Measurements from ENCODE around the gene ADAMTS12.

Gene ADAMTS12

GRCh38 chr5:33692980-33693379 is 198.8 kb downstream of the ADAMTS12 start:
- H2AFZ ChIP-seq (ENCODE audit: low read depth, low read length) = no peak overlapping the region
- no peak overlapping the region for H2BK5ac ChIP-seq (ENCODE audit: low read depth, low read length, poor library complexity, severe bottlenecking)
- no peak overlapping the region for H2BK12ac ChIP-seq (ENCODE audit: low read length in 2 of 2)
- no peak overlapping the region for H4K8ac ChIP-seq (ENCODE audit: low read length)
- 92% methylated on average over 1 of the region's 2 CpGs for WGBS
- peaks cover 0 to 4% of the 10 kb centered on the region in 2 experiments for H3K36me3 ChIP-seq (ENCODE audit: control insufficient read depth in 1 of 2, insufficient read depth in 2 of 2, low read depth in 1 of 2, low read length in 2 of 2)
- no peak overlapping the region for H3K14ac ChIP-seq (ENCODE audit: low read length in 2 of 2)
- H3K9ac ChIP-seq (ENCODE audit: low read length) = no peak overlapping the region
- H3K18ac ChIP-seq (ENCODE audit: low read depth in 1 of 2, low read length in 2 of 2) = no peak overlapping the region
- no peak overlapping the region for H2BK15ac ChIP-seq (ENCODE audit: low read depth, poor library complexity, severe bottlenecking)
- peaks cover 6% of the 10 kb centered on the region for H3K4me1 ChIP-seq (ENCODE audit: control insufficient read depth, insufficient read depth, low read depth, low read length)
- H3K27me3 ChIP-seq (ENCODE audit: control insufficient read depth in 1 of 2, insufficient read depth in 1 of 2, low read length in 2 of 2) = no peaks in the 10 kb centered on the region
- no peak overlapping the region for H2BK120ac ChIP-seq (ENCODE audit: low read depth, low read length)
- H2AK5ac ChIP-seq (ENCODE audit: low read length, severe bottlenecking) = no peak overlapping the region
- no peak overlapping the region for H3K27ac ChIP-seq (ENCODE audit: low read length, poor library complexity, severe bottlenecking)
- H3K4me3 ChIP-seq (ENCODE audit: insufficient read depth in 1 of 2, low read depth in 1 of 2, low read length in 2 of 2) = peak overlapping the region in 1 of 2 experiments; percentile 6
- no peak overlapping the region for H3K4ac ChIP-seq (ENCODE audit: low read depth in 1 of 2, low read length in 2 of 2)
- no peak overlapping the region for H4K91ac ChIP-seq (ENCODE audit: low read length)
- peaks cover 17% of the 10 kb centered on the region for H3K79me1 ChIP-seq (replicated peaks; ENCODE audit: low read length, poor library complexity, severe bottlenecking)
- H3K9me3 ChIP-seq (ENCODE audit: control insufficient read depth, low read length) = peaks cover 24% of the 10 kb centered on the region
- no peak overlapping the region for H3K23ac ChIP-seq (ENCODE audit: low read length in 2 of 2)
- no peak overlapping the region for H3K4me2 ChIP-seq (ENCODE audit: low read length, poor library complexity, severe bottlenecking)
- no peak for DNase-seq

GRCh38 chr5:33691856-33692255 is 199.9 kb downstream of the ADAMTS12 start:
- Histone ChIP-seq H3K18ac (ENCODE audit: low read depth in 1 of 2, low read length in 2 of 2) (no peak overlapping the region), H3K4me2 (ENCODE audit: low read length, poor library complexity, severe bottlenecking) (no peak overlapping the region), H3K4me3 (ENCODE audit: insufficient read depth in 1 of 2, low read depth in 1 of 2, low read length in 2 of 2) (peak overlapping the region in 1 of 2 experiments; percentile 25), H2BK5ac (ENCODE audit: low read depth, low read length, poor library complexity, severe bottlenecking) (no peak overlapping the region), H3K79me1 (replicated peaks; ENCODE audit: low read length, poor library complexity, severe bottlenecking) (peaks cover 15% of the 10 kb centered on the region), H3K27ac (ENCODE audit: low read length, poor library complexity, severe bottlenecking) (no peak overlapping the region), H3K27me3 (ENCODE audit: control insufficient read depth in 1 of 2, insufficient read depth in 1 of 2, low read length in 2 of 2) (no peaks in the 10 kb centered on the region), H3K36me3 (ENCODE audit: control insufficient read depth in 1 of 2, insufficient read depth in 2 of 2, low read depth in 1 of 2, low read length in 2 of 2) (peaks cover 0 to 4% of the 10 kb centered on the region in 2 experiments), H2AK5ac (ENCODE audit: low read length, severe bottlenecking) (no peak overlapping the region), H3K14ac (ENCODE audit: low read length in 2 of 2) (no peak overlapping the region), H3K4me1 (ENCODE audit: control insufficient read depth, insufficient read depth, low read depth, low read length) (peaks cover 6% of the 10 kb centered on the region), H3K4ac (ENCODE audit: low read depth in 1 of 2, low read length in 2 of 2) (no peak overlapping the region), H3K9ac (ENCODE audit: low read length) (peak overlapping the region; percentile 83), H3K9me3 (ENCODE audit: control insufficient read depth, low read length) (peaks cover 24% of the 10 kb centered on the region), H2BK15ac (ENCODE audit: low read depth, poor library complexity, severe bottlenecking) (no peak overlapping the region), H2BK120ac (ENCODE audit: low read depth, low read length) (no peak overlapping the region), H2AFZ (ENCODE audit: low read depth, low read length) (no peak overlapping the region), H4K91ac (ENCODE audit: low read length) (no peak overlapping the region), H2BK12ac (ENCODE audit: low read length in 2 of 2) (no peak overlapping the region), H4K8ac (ENCODE audit: low read length) (no peak overlapping the region), H3K23ac (ENCODE audit: low read length in 2 of 2) (no peak overlapping the region)
- DNase-seq = no peak

- H3K9ac ChIP-seq (ENCODE audit: low read length) = peak overlapping the region; percentile 83
- H3K4me3 ChIP-seq (ENCODE audit: insufficient read depth in 1 of 2, low read depth in 1 of 2, low read length in 2 of 2) = no peak overlapping the region
- peak overlapping the region; percentile 5 for H4K8ac ChIP-seq (ENCODE audit: low read length)
- H2BK15ac ChIP-seq (ENCODE audit: low read depth, poor library complexity, severe bottlenecking) = no peak overlapping the region
- no peak overlapping the region for H2BK120ac ChIP-seq (ENCODE audit: low read depth, low read length)
- H2BK12ac ChIP-seq (ENCODE audit: low read length in 2 of 2) = no peak overlapping the region
- no peak overlapping the region for H3K18ac ChIP-seq (ENCODE audit: low read depth in 1 of 2, low read length in 2 of 2)
- H3K79me1 ChIP-seq (replicated peaks; ENCODE audit: low read length, poor library complexity, severe bottlenecking) = peaks cover 19% of the 10 kb centered on the region
- WGBS = 67% methylated on average over 7 of the region's 9 CpGs
- H2BK5ac ChIP-seq (ENCODE audit: low read depth, low read length, poor library complexity, severe bottlenecking) = no peak overlapping the region
- peaks cover 0 to 4% of the 10 kb centered on the region in 2 experiments for H3K36me3 ChIP-seq (ENCODE audit: control insufficient read depth in 1 of 2, insufficient read depth in 2 of 2, low read depth in 1 of 2, low read length in 2 of 2)
- H3K4me1 ChIP-seq (ENCODE audit: control insufficient read depth, insufficient read depth, low read depth, low read length) = peaks cover 7% of the 10 kb centered on the region
- no peak overlapping the region for H3K14ac ChIP-seq (ENCODE audit: low read length in 2 of 2)
- no peak overlapping the region for H2AFZ ChIP-seq (ENCODE audit: low read depth, low read length)
- no peak overlapping the region for H2AK5ac ChIP-seq (ENCODE audit: low read length, severe bottlenecking)
- H3K4ac ChIP-seq (ENCODE audit: low read depth in 1 of 2, low read length in 2 of 2) = no peak overlapping the region
- peak overlapping the region; percentile 5 for H3K4me2 ChIP-seq (ENCODE audit: low read length, poor library complexity, severe bottlenecking)
- peak; percentile 68 for DNase-seq
- H3K23ac ChIP-seq (ENCODE audit: low read length in 2 of 2) = no peak overlapping the region
- H3K27me3 ChIP-seq (ENCODE audit: control insufficient read depth in 1 of 2, insufficient read depth in 1 of 2, low read length in 2 of 2) = no peaks in the 10 kb centered on the region
- no peak overlapping the region for H4K91ac ChIP-seq (ENCODE audit: low read length)
- H3K9me3 ChIP-seq (ENCODE audit: control insufficient read depth, low read length) = peaks cover 24% of the 10 kb centered on the region
- peak overlapping the region; percentile 41 for H3K27ac ChIP-seq (ENCODE audit: low read length, poor library complexity, severe bottlenecking)
Measured at GRCh38 chr5:33690374-33691135, 201.2 kb downstream of the ADAMTS12 start.

GRCh38 chr5:33688526-33688925 is 203.3 kb downstream of the ADAMTS12 start:
- Histone ChIP-seq H2AFZ (ENCODE audit: low read depth, low read length) (no peak overlapping the region), H3K23ac (ENCODE audit: low read length in 2 of 2) (no peak overlapping the region), H2BK12ac (ENCODE audit: low read length in 2 of 2) (peak overlapping the region in 1 of 2 experiments; percentile 63), H3K4ac (ENCODE audit: low read depth in 1 of 2, low read length in 2 of 2) (peak overlapping the region in 1 of 2 experiments; percentile 42), H3K36me3 (ENCODE audit: control insufficient read depth in 1 of 2, insufficient read depth in 2 of 2, low read depth in 1 of 2, low read length in 2 of 2) (peaks cover 0 to 7% of the 10 kb centered on the region in 2 experiments), H3K4me1 (ENCODE audit: control insufficient read depth, insufficient read depth, low read depth, low read length) (peaks cover 7% of the 10 kb centered on the region), H3K27me3 (ENCODE audit: control insufficient read depth in 1 of 2, insufficient read depth in 1 of 2, low read length in 2 of 2) (no peaks in the 10 kb centered on the region), H2BK120ac (ENCODE audit: low read depth, low read length) (no peak overlapping the region), H4K8ac (ENCODE audit: low read length) (no peak overlapping the region), H3K9me3 (ENCODE audit: control insufficient read depth, low read length) (peaks cover 13% of the 10 kb centered on the region), H3K18ac (ENCODE audit: low read depth in 1 of 2, low read length in 2 of 2) (peak overlapping the region; percentile 37 to 48), H2AK5ac (ENCODE audit: low read length, severe bottlenecking) (no peak overlapping the region), H3K4me3 (ENCODE audit: insufficient read depth in 1 of 2, low read depth in 1 of 2, low read length in 2 of 2) (peak overlapping the region in 1 of 2 experiments; percentile 58), H2BK15ac (ENCODE audit: low read depth, poor library complexity, severe bottlenecking) (no peak overlapping the region), H3K4me2 (ENCODE audit: low read length, poor library complexity, severe bottlenecking) (peak overlapping the region; percentile 17), H3K27ac (ENCODE audit: low read length, poor library complexity, severe bottlenecking) (peak overlapping the region; percentile 30), H3K14ac (ENCODE audit: low read length in 2 of 2) (no peak overlapping the region), H4K91ac (ENCODE audit: low read length) (no peak overlapping the region), H2BK5ac (ENCODE audit: low read depth, low read length, poor library complexity, severe bottlenecking) (no peak overlapping the region), H3K9ac (ENCODE audit: low read length) (peak overlapping the region; percentile 87), H3K79me1 (replicated peaks; ENCODE audit: low read length, poor library complexity, severe bottlenecking) (peaks cover 20% of the 10 kb centered on the region)
- 77% methylated on average over 4 of the region's 4 CpGs for WGBS
- DNase-seq = no peak

Data from mesenchymal stem cell (in vitro differentiated cells and primary cell).